ENCODE results near the gene QARS1.

- TF ChIP-seq CTCF (optimal IDR thresholded peaks at IDR 0.05 in 1 of 3, IDR thresholded peaks at IDR 0.05 in 1 of 3, conservative IDR thresholded peaks at IDR 0.05 in 1 of 3; ENCODE audit: extremely low read depth in 1 of 3, insufficient read depth in 2 of 3, low read length in 3 of 3) (no peak), EZH2 (IDR thresholded peaks at IDR 0.05; ENCODE audit: low read length) (no peak)
These were observed 28.8 kb upstream of the QARS1 start for GRCh38 chr3:49133226-49133951.
